Left forelimb (tissue), 1 donor: Measurements from ENCODE around the gene FCMR.

Experiments
- DNase-seq: peaks from one replicate; pipeline ENCODE4 v3.0.0-alpha.2; 2018; ENCODE audit warnings: low spot score

The FCMR gene

GRCh38 chr1:206951318-206952100, 29.8 kb upstream of the FCMR start:
- DNase-seq = no peak

DNA sequence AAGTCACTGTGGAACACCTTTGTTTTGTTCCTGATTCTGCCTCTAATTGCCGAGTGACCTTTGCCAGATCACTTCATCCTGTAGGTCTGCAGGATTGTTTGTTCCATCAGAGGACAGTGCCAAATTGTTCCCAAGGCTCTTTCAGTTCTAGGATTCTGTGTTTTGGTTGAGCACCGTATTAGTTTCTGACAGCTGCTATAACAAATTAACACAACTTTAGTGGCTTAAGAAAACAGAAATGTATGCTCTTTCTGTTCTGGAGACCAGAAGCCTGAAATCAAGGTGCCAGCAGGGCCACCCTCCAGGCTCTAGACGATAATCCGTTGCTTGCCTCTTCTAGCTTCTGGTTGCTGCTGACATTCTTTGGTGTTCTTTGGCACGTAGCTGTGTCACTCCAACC, 27.9 kb upstream of the FCMR start:
- no peak for DNase-seq

DNA sequence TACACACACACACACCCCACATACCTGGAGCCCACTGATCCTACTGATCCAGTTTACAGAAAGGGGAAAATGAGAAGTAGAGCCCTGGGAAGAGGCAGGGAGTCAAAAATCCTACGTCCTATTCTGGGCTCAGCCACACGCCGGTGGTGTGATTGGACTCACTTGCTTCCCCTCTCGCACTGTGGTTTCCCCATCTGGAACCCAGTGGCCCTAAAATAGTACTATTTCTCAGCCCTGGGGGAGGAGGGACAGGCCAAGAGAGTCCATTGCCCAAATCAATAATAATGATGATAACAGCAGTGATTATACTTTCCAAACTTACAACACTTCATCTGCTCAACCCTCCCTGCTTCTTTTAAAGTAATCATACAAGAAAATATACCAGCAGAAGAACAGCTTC, 27.5 kb upstream of the FCMR start:
- no peak for DNase-seq

- DNase-seq = no peak
Observed at GRCh38 chr1:206947255-206947654, 25.5 kb upstream of the FCMR start.

DNA sequence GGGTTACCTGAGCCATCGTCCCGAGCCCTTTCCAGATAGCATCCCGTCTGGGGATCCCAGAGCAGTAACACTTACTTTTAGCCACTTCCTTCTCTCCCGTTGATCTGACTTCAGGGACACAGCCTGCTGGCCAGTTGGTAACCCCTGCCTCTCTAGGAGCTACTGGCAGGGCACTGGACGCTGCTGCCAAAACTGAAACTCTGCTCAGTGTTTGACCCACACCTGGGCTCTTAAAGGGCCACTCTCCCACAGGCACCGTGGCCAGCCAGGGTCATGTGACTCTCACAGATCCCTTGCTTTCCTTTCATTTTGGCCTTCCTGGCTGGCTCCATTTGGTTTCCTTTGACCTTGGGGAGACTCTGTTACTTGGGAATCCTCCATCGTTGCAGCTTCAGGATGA, 24.5 kb upstream of the FCMR start, which contains the start of gene PIGR:
PIGR (minus strand) TSS at position 206 of the 400 bp plus-strand sequence. CDS start 5,935 bp downstream, outside the sequence.
- DNase-seq = no peak

- no peak for DNase-seq
Observed at GRCh38 chr1:206945779-206946178, 24.0 kb upstream of the FCMR start.

- no peak for DNase-seq
Observed at GRCh38 chr1:206944703-206945102, 23.0 kb upstream of the FCMR start.

DNA sequence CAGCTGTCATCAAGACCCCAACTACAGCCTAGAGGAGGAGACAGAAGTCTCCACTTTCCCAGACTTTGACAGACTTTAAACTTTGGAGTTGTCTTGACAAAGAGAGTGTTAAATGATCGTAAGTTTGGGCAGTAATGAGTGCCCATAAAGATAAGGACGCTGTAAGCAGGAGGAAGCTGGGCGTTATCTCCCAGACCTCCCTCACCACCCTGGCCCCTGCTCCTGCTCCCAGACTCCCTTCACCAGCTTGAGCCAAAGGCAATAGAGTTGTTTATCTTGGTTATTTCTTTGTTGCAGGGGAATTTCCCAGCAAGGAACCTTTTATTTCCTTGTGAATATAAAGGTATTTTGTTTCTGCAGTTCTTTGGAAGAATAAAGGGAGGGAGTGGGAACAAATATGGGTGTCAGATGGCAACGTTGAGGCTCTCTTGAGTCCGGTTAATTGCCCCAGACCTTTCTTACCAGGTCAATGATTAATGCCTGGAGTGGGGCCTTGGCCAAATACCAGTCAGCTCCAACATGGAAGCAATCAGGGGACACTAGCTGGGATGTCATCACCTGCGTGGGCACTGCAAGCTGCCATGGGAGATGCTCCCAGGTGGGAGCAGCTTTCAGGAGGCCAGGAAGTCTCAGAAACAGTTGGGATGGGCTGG, 20.2 kb upstream of the FCMR start:
- DNase-seq = no peak

DNA sequence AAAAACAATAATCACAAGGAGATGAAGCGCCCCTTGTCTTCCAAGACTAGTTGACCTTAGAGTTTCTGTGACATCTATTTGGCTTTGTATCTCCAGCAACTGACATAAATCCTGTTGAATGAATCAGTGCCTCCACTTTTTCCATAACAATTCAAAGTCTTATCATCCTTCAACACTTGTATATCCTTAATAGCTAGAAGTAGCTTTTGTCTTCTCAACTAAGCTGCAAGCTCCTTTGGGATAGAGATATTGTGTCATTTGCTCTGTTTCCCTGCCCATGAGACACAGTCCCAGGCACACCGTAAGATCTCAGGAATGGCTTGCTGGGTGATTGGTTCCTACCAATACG, 18.8 kb upstream of the FCMR start:
- DNase-seq = no peak

DNA sequence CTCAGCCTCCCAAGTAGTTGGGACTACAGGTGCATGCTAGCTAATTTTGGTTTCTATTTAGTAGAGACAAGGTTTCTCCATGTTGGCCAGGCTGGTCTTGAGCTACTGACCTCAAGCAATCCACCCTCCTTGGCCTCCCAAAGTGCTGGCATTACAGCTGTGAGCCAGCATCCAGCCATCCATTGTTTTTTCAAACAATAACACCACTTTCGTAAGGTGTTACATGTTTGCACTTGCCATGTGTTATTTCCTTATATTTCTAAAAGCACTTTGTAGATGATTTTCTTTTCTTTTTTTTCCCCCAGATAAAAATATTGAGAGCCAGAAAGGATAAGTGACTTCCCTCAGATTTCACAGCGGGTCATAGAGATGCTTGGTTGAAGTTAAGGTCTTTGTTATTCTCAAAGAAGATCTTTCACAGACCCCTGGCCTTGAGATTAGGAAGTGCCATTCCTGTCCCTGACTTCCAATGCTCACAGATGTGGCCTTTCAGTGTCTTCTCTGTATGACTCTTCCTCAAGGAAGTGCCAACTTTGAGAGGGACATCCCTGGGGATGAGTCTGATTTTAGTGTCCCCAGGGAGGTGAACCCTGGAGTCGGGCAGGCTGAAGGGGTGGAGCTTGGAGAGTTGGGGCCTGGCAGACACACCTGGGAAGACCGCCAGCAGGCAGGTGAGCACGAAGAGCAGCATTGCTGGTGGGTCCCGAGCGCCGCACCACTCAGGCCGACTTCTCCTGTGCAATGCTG, 18.3 kb upstream of the FCMR start:
- DNase-seq = no peak

- no peak for DNase-seq
Observed at GRCh38 chr1:206939131-206939530, 17.4 kb upstream of the FCMR start.

DNA sequence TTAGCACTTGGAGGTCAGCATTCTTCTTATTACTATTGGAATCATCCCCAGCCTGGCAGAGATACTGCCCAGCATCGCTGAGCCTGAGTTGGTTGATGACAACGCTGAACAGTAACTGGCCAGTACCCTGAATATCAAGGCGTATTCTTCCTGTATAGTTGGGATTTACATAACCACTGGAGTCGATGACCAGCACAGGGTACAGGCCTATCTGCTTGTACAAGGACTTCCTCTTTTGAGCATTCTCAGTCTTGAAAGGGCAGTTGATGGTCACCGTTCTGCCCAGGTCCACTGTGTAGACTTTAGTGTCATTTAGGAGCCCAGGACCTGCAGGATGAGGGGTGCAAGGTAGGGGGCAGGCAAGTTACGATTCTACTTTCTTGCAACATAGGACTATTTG, 15.7 kb upstream of the FCMR start:
- DNase-seq = no peak

- DNase-seq = no peak
Observed at GRCh38 chr1:206935491-206936067, 13.8 kb upstream of the FCMR start.

DNA sequence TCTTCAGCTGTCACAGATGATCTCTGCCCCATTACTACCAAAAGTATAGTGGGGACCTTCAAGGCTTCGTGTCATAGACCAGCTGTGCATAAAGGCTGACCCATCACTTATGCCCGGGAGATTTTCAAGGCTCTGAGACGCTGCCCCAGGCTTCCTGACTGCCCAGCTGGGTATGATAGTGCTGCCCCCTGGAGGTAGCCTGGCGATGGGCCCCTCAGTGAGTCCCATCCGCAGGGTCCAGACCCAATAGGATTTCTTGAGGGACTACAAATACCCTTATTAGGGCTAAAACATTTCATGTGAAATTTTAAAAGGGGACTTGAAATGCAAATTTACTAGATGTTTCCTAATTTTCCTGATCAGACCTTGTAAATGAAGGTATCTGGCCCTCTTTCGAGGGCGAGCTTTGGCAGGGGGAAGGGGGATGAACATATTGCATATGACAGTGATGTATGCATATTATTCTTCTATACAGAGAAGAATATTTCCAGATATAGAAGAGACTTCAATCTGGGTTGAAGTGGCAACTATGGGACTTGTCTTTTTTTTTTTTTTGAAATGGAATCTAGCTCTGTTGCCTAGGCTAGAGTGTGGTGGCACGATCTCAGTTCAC, 11.7 kb upstream of the FCMR start:
- DNase-seq = no peak

- DNase-seq = no peak
Observed at GRCh38 chr1:206932177-206932576, 10.4 kb upstream of the FCMR start.

DNA sequence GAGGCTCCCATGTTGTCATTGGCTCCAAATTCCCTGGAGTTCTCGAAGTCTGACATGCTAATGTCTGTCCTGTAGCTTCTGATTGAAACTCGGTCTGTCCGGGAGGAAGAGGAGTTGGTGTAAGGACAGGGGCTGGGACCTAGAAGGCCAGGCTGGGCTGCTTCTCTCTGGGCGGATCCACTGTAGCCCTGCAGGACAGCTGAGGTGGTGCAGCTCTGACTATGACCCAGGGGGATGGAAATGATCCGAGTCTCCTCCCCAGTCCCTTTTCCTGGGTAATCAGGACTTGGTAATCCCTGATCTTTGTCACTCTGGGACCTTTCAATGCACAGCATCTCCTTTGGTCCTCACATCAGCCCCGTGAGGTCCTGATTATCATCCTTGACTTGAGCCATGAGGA, 10.0 kb upstream of the FCMR start:
- no peak for DNase-seq

GRCh38 chr1:206930210-206930798, 8.6 kb upstream of the FCMR start:
- DNase-seq = no peak

DNA sequence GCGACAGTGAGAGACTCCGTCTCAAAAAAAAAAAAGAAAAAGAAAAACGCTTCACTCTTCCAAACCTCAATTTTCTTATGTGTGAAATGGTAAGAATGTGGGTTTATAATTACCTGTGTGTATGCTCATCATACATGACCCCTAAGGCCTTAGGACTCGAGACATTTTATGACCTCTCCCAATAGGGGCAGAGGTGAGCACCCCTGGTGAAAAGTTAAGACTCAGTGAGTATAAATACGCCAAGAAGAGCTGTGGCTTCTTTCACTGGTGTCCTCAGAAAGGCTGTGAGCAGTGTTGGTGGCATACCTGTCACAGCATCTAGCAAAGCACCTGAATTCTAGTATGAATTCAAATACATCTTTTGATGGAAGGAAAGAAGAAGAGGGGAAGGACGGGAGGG, 7.8 kb upstream of the FCMR start:
- no peak for DNase-seq

DNA sequence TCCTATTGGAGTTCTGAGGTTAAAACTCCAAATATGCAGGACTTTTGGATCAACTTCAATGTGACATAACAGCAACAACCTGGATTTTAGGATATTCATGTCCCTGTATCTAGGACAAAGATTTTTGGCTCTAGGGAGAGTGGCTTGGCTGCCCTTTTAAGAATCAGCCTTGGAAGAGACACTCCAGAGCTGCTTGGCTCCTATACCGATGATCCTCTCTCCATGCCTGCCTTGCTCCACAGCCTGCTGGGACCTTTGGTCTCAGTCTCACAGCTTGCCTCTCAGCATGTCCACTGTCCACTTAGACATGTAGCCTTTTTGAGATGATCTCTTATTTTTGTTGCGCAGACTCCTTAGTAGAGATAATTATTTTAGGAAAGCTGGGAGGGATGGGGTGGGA, 4.5 kb upstream of the FCMR start:
- no peak for DNase-seq

DNA sequence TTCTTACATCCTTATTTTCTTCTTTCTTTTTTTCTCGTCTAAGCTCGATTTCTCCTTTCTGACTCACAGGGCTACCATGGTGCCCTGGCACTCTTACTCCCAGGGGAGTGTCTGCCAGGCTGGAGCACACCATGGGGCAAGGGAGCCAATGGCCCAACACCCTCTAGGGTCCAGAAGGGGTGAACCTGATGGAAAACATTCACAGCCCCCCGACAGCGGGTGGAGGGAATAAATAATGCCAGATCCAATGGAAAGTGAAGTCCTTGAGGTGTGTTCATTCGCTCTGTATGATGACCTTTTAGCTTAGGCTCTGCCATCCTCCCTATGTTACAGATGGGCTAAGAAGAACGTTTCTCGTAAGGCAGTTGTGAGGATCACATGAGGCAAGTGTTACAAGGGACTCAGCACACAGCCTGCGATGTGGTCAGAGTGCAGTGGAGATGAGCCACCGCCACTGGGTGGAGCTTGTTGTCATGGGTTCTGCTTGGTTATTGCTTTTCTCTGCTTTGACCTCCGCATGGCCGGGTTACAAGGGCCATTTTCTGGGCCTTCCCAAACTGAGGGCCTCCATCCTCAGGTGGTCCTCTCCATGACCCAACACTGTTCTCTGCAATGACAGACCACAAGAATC, 3.5 kb upstream of the FCMR start:
- DNase-seq = no peak

DNA sequence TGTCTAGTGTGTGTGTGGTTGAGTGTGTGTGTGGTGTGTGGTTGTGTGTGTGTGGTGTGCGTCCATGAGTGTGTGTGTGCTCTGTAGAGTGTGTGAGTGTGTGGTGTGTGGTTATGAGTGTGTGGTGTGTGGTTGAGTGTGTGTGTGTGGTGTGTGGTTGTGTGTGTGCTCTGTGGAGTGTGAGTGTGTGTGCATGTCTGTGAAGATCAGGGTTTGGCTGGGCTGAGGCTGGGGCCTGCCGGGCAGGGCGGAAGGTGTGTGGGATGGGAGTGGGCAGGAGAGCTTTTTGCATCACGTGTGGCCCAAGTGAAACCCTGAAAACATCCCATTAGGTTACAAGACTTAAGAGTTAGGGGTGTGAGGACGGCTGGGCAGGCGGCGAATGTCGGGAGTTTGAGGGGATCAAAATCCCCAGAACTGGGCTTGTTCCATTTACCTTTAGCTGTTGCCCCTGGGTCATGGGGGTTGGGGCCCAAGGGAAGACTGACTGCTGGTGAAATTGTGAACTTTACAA, 2.9 kb upstream of the FCMR start:
- no peak for DNase-seq
